Measurements from ENCODE around the gene ARHGAP32. TPM values are rescaled to one million over a fixed set of nuclear protein-coding genes. Genes with fewer than 3 reads are reported as not detected.
"Not testable (repeated sequence)": the region's sequence is repeated elsewhere in the genome, so short reads cannot be mapped to it uniquely, and the experiment has no call there.

ARHGAP32 gene
- total RNA-seq, 1 donor from 2014 or later, result 10.7 TPM

GRCh38 chr11:129041611-129042018, 150.5 kb downstream of the ARHGAP32 start:
- no peak for ATAC-seq
- no peak for DNase-seq (ENCODE audit: low spot score)

GRCh38 chr11:129040934-129041333, 151.2 kb downstream of the ARHGAP32 start:
- no peak for ATAC-seq
- no peak for DNase-seq (ENCODE audit: low spot score)

GRCh38 chr11:129035244-129035643, 156.9 kb downstream of the ARHGAP32 start:
- ATAC-seq (no peak), DNase-seq (ENCODE audit: low spot score) (no peak)

GRCh38 chr11:129034001-129034400, 158.1 kb downstream of the ARHGAP32 start:
- ATAC-seq, result no peak
- no peak for DNase-seq (ENCODE audit: low spot score)

GRCh38 chr11:129023968-129024676, 168.0 kb downstream of the ARHGAP32 start:
- DNase-seq (ENCODE audit: low spot score) (no peak), ATAC-seq (peak; percentile 15)

GRCh38 chr11:129021295-129021694, 170.8 kb downstream of the ARHGAP32 start:
- no peak for ATAC-seq
- DNase-seq (ENCODE audit: low spot score), result no peak

GRCh38 chr11:129018991-129019390, 173.1 kb downstream of the ARHGAP32 start:
- ATAC-seq (no peak), DNase-seq (ENCODE audit: low spot score) (no peak)

- DNase-seq (ENCODE audit: low spot score) (no peak), ATAC-seq (no peak)
Observed at GRCh38 chr11:129018126-129018525, 174.0 kb downstream of the ARHGAP32 start.

- no peak for ATAC-seq
- no peak for DNase-seq (ENCODE audit: low spot score)
Observed at GRCh38 chr11:129013737-129014475, 178.2 kb downstream of the ARHGAP32 start.

- ATAC-seq, result no peak
- DNase-seq (ENCODE audit: low spot score), result no peak
Observed at GRCh38 chr11:129012880-129013279, 179.2 kb downstream of the ARHGAP32 start.

GRCh38 chr11:129006161-129006560, 186.0 kb downstream of the ARHGAP32 start:
- no peak for ATAC-seq

GRCh38 chr11:128999165-128999564, 193.0 kb downstream of the ARHGAP32 start:
- not testable (repeated sequence) for DNase-seq (ENCODE audit: low spot score); ATAC-seq

More at GRCh38 chr11:129006161-129006560, 186.0 kb downstream of the ARHGAP32 start:
- no peak for DNase-seq (ENCODE audit: low spot score)

GRCh38 chr11:128988242-128988970, 203.7 kb downstream of the ARHGAP32 start:
- DNase-seq (ENCODE audit: low spot score) (no peak), ATAC-seq (no peak)

GRCh38 chr11:128985880-128986279, 206.2 kb downstream of the ARHGAP32 start:
- DNase-seq (ENCODE audit: low spot score), result no peak
- ATAC-seq, result no peak

GRCh38 chr11:128983023-128983422, 209.1 kb downstream of the ARHGAP32 start:
- ATAC-seq (no peak), DNase-seq (ENCODE audit: low spot score) (no peak)

GRCh38 chr11:128981254-128981653, 210.9 kb downstream of the ARHGAP32 start:
- ATAC-seq (no peak), DNase-seq (ENCODE audit: low spot score) (no peak)

- no peak for ATAC-seq
Observed at GRCh38 chr11:128970598-128971190, 221.4 kb downstream of the ARHGAP32 start.

GRCh38 chr11:128968916-128969315, 223.2 kb downstream of the ARHGAP32 start:
- DNase-seq (ENCODE audit: low spot score), result no peak

More at GRCh38 chr11:128970598-128971190, 221.4 kb downstream of the ARHGAP32 start:
- DNase-seq (ENCODE audit: low spot score), result no peak

GRCh38 chr11:128967578-128967977, 224.5 kb downstream of the ARHGAP32 start:
- DNase-seq (ENCODE audit: low spot score), result no peak
- no peak for ATAC-seq

More at GRCh38 chr11:128968916-128969315, 223.2 kb downstream of the ARHGAP32 start:
- ATAC-seq, result no peak

- DNase-seq (ENCODE audit: low spot score), result no peak
- ATAC-seq, result peak; percentile 21
Observed at GRCh38 chr11:128965485-128965884, 226.6 kb downstream of the ARHGAP32 start.

- ATAC-seq (peak; percentile 29), DNase-seq (ENCODE audit: low spot score) (no peak)
Observed at GRCh38 chr11:128964463-128964930, 227.6 kb downstream of the ARHGAP32 start.

Measured in left lobe of liver (tissue), 2 donors.